H1 (cell line): Measurements from ENCODE around the gene HLA-F. TPM values are rescaled to one million over a fixed set of nuclear protein-coding genes. Genes with fewer than 3 reads are reported as not detected.

Source experiments
- CTCF ChIA-PET: fragments of 300-600 bp; sonication (Branson Sonifier 250); formaldehyde crosslinking; loops from one replicate; lab custom pipeline; 2021; ENCODE audit not compliant: partially characterized antibody; lab: Charles Lee
- POLR2A ChIA-PET: fragments of 300-600 bp; sonication (Branson Sonifier 250); formaldehyde crosslinking; loops from one replicate; lab custom pipeline; 2021; ENCODE audit warnings: inconsistent platforms; ENCODE audit not compliant: partially characterized antibody; lab: Charles Lee
- DNase-seq, 2 experiments: peaks; one replicate each; pipeline versions ENCODE4 v3.0.0 to v3.0.0-alpha.2; 2010 to 2022; ENCODE audit warnings: low spot score in 2 of 2, low read depth in 1 of 2, mixed read lengths in 1 of 2
- FAIRE-seq: peaks from 2 replicates; lab custom pipeline; 2011; peaks lifted over from hg19 to GRCh38; lab: Jason Lieb, UNC
- H2AFZ ChIP-seq: 2 replicates; pipeline ENCODE4 v1.8.1; 2012; ENCODE audit warnings: low read length, inconsistent platforms
- H2AK5ac ChIP-seq: 2 replicates; pipeline ENCODE4 v1.6.1; 2013; ENCODE audit warnings: low read depth, low read length
- H2BK120ac ChIP-seq: replicated peaks from 2 replicates; pipeline ENCODE3; 2013; ENCODE audit warnings: low read depth, low read length, inconsistent platforms
- H2BK12ac ChIP-seq: 2 replicates; pipeline ENCODE4 v1.6.1; 2013; ENCODE audit warnings: low read depth, low read length
- H2BK15ac ChIP-seq: 2 replicates; pipeline ENCODE4 v1.6.1; 2013; ENCODE audit warnings: low read length
- H2BK20ac ChIP-seq: 2 replicates; pipeline ENCODE4 v1.6.1; 2013; ENCODE audit warnings: low read length
- H2BK5ac ChIP-seq: 2 replicates; pipeline ENCODE4 v1.6.1; 2013; ENCODE audit warnings: low read depth, low read length
- H3K14ac ChIP-seq: 2 replicates; pipeline ENCODE4 v1.6.1; 2013; ENCODE audit warnings: inconsistent platforms; ENCODE audit not compliant: insufficient read length
- H3K18ac ChIP-seq: 2 replicates; pipeline ENCODE4 v1.6.1; 2013; ENCODE audit warnings: low read length; ENCODE audit errors: extremely low read depth
- H3K23ac ChIP-seq: 2 replicates; pipeline ENCODE4 v1.6.1; 2013; ENCODE audit warnings: inconsistent platforms; ENCODE audit not compliant: insufficient read length
- H3K23me2 ChIP-seq: 2 replicates; pipeline ENCODE4 v1.6.1; 2013; ENCODE audit warnings: low read depth, low read length
- H3K27ac ChIP-seq: 2 replicates; pipeline ENCODE4 v1.6.1; 2011; ENCODE audit warnings: low read depth, low read length, inconsistent platforms
- H3K27me3 ChIP-seq, 4 experiments: replicated peaks in 1 of 4; 1 replicate in 1 of 4; 2 replicates in 3 of 4; pipeline versions ENCODE4 v1.6.1 to v1.8.1; 2011 to 2013; ENCODE audit warnings: low read length in 3 of 4, mild to moderate bottlenecking in 3 of 4, inconsistent platforms in 2 of 4, mixed read lengths in 2 of 4, moderate library complexity in 1 of 4; ENCODE audit not compliant: control insufficient read depth in 3 of 4, insufficient read depth in 3 of 4; ENCODE audit errors: extremely low read depth in 1 of 4
- H3K36me3 ChIP-seq, 4 experiments: 2 replicates each; pipeline versions ENCODE4 v1.6.1 to v1.8.1; 2011 to 2013; ENCODE audit warnings: mild to moderate bottlenecking in 4 of 4, low read length in 3 of 4, moderate library complexity in 2 of 4, control low read depth in 1 of 4, inconsistent platforms in 1 of 4; ENCODE audit not compliant: insufficient read depth in 4 of 4, control insufficient read depth in 2 of 4
- H3K4ac ChIP-seq: replicated peaks from 2 replicates; pipeline ENCODE3; 2013; ENCODE audit warnings: low read length, low read depth, mixed read lengths, inconsistent platforms; ENCODE audit not compliant: insufficient read length
- H3K4me1 ChIP-seq, 4 experiments: replicated peaks in 1 of 4; 1 replicate in 1 of 4; 2 replicates in 3 of 4; pipeline versions ENCODE4 v1.6.1 to v1.8.1; 2011 to 2013; ENCODE audit warnings: low read length in 3 of 4, inconsistent platforms in 2 of 4, mixed read lengths in 1 of 4; ENCODE audit not compliant: insufficient read depth in 4 of 4, control insufficient read depth in 3 of 4
- H3K4me2 ChIP-seq, 2 experiments: 2 replicates each; pipeline versions ENCODE4 v1.6.1 to v1.8.1; 2011 to 2013; ENCODE audit warnings: low read depth in 2 of 2, low read length in 2 of 2, control low read depth in 1 of 2, inconsistent platforms in 1 of 2, mild to moderate bottlenecking in 1 of 2; ENCODE audit not compliant: insufficient read depth in 1 of 2
- H3K4me3 ChIP-seq, 4 experiments: fragments of 200-600, 300-600 bp in 1 of 4; sonication (generic), shearing (Covaris generic), sonication (Bioruptor Twin) in 1 of 4; 2 replicates each; pipeline versions ENCODE4 v1.5.1 to v1.8.1; 2011 to 2016; ENCODE audit warnings: low read length in 4 of 4, low read depth in 3 of 4, control low read depth in 2 of 4, inconsistent platforms in 2 of 4, mild to moderate bottlenecking in 2 of 4, mixed read lengths in 1 of 4, moderate library complexity in 1 of 4; ENCODE audit not compliant: insufficient read depth in 2 of 4; ENCODE audit errors: extremely low read depth in 1 of 4
- H3K56ac ChIP-seq: replicated peaks from 2 replicates; pipeline ENCODE3; 2013; ENCODE audit warnings: low read depth, mild to moderate bottlenecking, mixed read lengths, low read length, inconsistent platforms; ENCODE audit not compliant: insufficient read length
- H3K79me1 ChIP-seq: 2 replicates; pipeline ENCODE4 v1.6.1; 2013; ENCODE audit warnings: low read depth, low read length, control low read depth
- H3K79me2 ChIP-seq, 2 experiments: 2 replicates each; pipeline versions ENCODE4 v1.6.1 to v1.8.1; 2012 to 2013; ENCODE audit warnings: low read length in 2 of 2, mild to moderate bottlenecking in 2 of 2, inconsistent platforms in 1 of 2; ENCODE audit not compliant: insufficient read depth in 2 of 2, control insufficient read depth in 1 of 2
- H3K9ac ChIP-seq, 4 experiments: replicated peaks in 1 of 4; 1 replicate in 1 of 4; 2 replicates in 3 of 4; pipeline versions ENCODE4 v1.6.1 to v1.8.1; 2011 to 2013; ENCODE audit warnings: low read depth in 3 of 4, low read length in 3 of 4, control low read depth in 2 of 4, mild to moderate bottlenecking in 2 of 4, moderate library complexity in 2 of 4, inconsistent platforms in 1 of 4; ENCODE audit errors: extremely low read depth in 1 of 4
- H3K9me3 ChIP-seq, 2 experiments: 2 replicates each; pipeline versions ENCODE4 v1.6.1 to v1.8.1; 2012 to 2013; ENCODE audit warnings: mild to moderate bottlenecking in 2 of 2, moderate library complexity in 2 of 2, control low read depth in 1 of 2, inconsistent platforms in 1 of 2, low read depth in 1 of 2, low read length in 1 of 2, mixed read lengths in 1 of 2; ENCODE audit not compliant: insufficient read depth in 2 of 2
- H4K20me1 ChIP-seq, 2 experiments: replicated peaks in 1 of 2; 2 replicates each; pipeline versions ENCODE3 to v1.8.1; 2011 to 2013; ENCODE audit warnings: inconsistent platforms in 2 of 2, low read length in 2 of 2, mild to moderate bottlenecking in 1 of 2; ENCODE audit not compliant: insufficient read depth in 2 of 2, control insufficient read depth in 1 of 2
- H4K5ac ChIP-seq: 2 replicates; pipeline ENCODE4 v1.6.1; 2013; ENCODE audit warnings: low read length, low read depth, mixed read lengths, inconsistent platforms; ENCODE audit not compliant: insufficient read length
- H4K8ac ChIP-seq: 2 replicates; pipeline ENCODE4 v1.8.0; 2013; ENCODE audit warnings: mild to moderate bottlenecking, moderate library complexity, low read length, inconsistent platforms; ENCODE audit not compliant: insufficient read depth; ENCODE audit errors: extremely low read depth
- H4K91ac ChIP-seq: replicated peaks from 2 replicates; pipeline ENCODE3; 2013; ENCODE audit warnings: low read length, mixed read lengths, inconsistent platforms; ENCODE audit not compliant: insufficient read length
- CHD2 ChIP-seq: IDR thresholded peaks from 2 replicates; pipeline ENCODE4 v1.6.1; 2012; ENCODE audit warnings: low read length, improper control_type of control experiment
- CREB1 ChIP-seq: IDR thresholded peaks from 2 replicates; pipeline ENCODE4 v1.6.1; 2012; ENCODE audit warnings: inconsistent platforms
- CTBP2 ChIP-seq: IDR thresholded peaks from 2 replicates; pipeline ENCODE4 v1.7.0; 2011; ENCODE audit warnings: borderline replicate concordance, mild to moderate bottlenecking, moderate library complexity, mixed read lengths, low read length; ENCODE audit not compliant: insufficient read depth, insufficient read length
- GTF2F1 ChIP-seq: IDR thresholded peaks from 2 replicates; pipeline ENCODE4 v1.6.1; 2012; ENCODE audit warnings: low read depth, low read length, improper control_type of control experiment, borderline replicate concordance
- KDM4A ChIP-seq: IDR thresholded peaks from one replicate; pipeline ENCODE4 v1.7.1; 2012; ENCODE audit warnings: low read depth, mild to moderate bottlenecking, moderate library complexity, low read length, inconsistent platforms; ENCODE audit not compliant: severe bottlenecking
- NRF1 ChIP-seq: IDR thresholded peaks from 2 replicates; pipeline ENCODE4 v1.6.1; 2011; ENCODE audit warnings: mild to moderate bottlenecking, low read depth, low read length, improper control_type of control experiment
- POLR2AphosphoS5 ChIP-seq: IDR thresholded peaks from 2 replicates; pipeline ENCODE4 v1.6.1; 2011; ENCODE audit warnings: low read depth, low read length
- RXRA ChIP-seq: IDR thresholded peaks from 2 replicates; pipeline ENCODE4 v1.6.1; 2011; ENCODE audit warnings: low read depth, mild to moderate bottlenecking, low read length, moderate library complexity; ENCODE audit not compliant: insufficient read depth
- SRF ChIP-seq: IDR thresholded peaks from 2 replicates; pipeline ENCODE4 v1.6.1; 2011; ENCODE audit warnings: mild to moderate bottlenecking, low read depth, low read length, moderate library complexity
- TBP ChIP-seq: IDR thresholded peaks from 2 replicates; pipeline ENCODE4 v1.6.1; 2011; ENCODE audit warnings: low read depth, low read length, improper control_type of control experiment
- WGBS, 2 experiments: shearing (Covaris generic) in 1 of 2; methylation state at CpG; one replicate each; pipeline versions ENCODE4 v1.1.6 to v1.1.7; 2013 to 2015; ENCODE audit warnings: low lambda C conversion rate in 2 of 2, mixed read lengths in 2 of 2, inconsistent platforms in 1 of 2, low coverage in 1 of 2, missing lambda C conversion rate in 1 of 2; ENCODE audit not compliant: insufficient replicate concordance in 2 of 2, insufficient coverage in 1 of 2, insufficient read length in 1 of 2; ENCODE audit errors: extremely low coverage in 1 of 2, missing lambda C conversion rate in 1 of 2; 5-methylcytosine and 5-hydroxymethylcytosine counted together
- polyA plus RNA-seq, 7 experiments: library from polyadenylated mRNA; depleted of rRNA in 3 of 7; stranded (reverse) in 5 of 7; unstranded in 2 of 7; fragments of >200 nt in 5 of 7; fragments of 200-250 nt in 2 of 7; gene quantifications; 1 replicate in 5 of 7; 2 replicates in 1 of 7; 4 replicates in 1 of 7; pipeline versions ENCODE4 v1.2.1 to v1.2.3, GENCODE V29; 2011 to 2013; ENCODE audit warnings: missing spikeins in 2 of 7, mixed read lengths in 2 of 7
- total RNA-seq: library from RNA; stranded (reverse); fragmentation: NEBNext Ultra II Directional; extraction: Animal tissue kit (Norgen Biotek cat#: 25700); gene quantifications from 2 replicates; pipeline ENCODE4 v1.2.1, GENCODE V29; 2021
- TF ChIP-seq, protein P1 (sequence below): IDR thresholded peaks from 2 replicates; pipeline ENCODE4 v1.6.1; 2011; ENCODE audit warnings: low read depth, mild to moderate bottlenecking, low read length; ENCODE audit not compliant: insufficient read depth
- TF ChIP-seq, protein P2 (sequence below): IDR thresholded peaks from 2 replicates; pipeline ENCODE4 v1.6.1; 2012; ENCODE audit warnings: low read length, inconsistent platforms

Gene HLA-F
- total and polyA plus RNA-seq, 2 of the 8 experiments (the other 6 are each of a cell fraction or from before 2014, with no cell fraction given), result 9.6 to 11.7 TPM

DNA sequence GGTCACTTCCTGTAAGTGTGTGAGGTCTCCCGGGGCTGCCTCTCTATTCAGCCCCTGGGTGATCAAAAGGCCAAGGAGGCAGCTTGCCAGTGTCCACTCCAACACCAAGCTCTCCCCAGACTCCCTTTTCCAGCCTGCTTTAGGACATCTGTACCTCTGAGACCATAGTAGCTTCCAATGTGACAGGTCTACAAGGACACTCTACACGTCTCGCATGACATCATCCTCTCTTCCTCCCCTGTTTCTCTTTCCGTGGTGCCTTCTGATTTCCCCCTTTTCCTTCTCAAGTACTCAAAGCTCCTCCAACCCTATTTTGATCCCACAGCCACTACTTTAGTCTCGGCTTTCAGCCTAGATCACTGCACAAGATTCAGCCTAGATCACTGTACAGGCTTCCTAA lies 26.4 kb downstream of the HLA-F start:
- Histone ChIP-seq H3K36me3 (no peaks in the 10 kb centered on the region), H3K56ac (no peak overlapping the region), H3K79me2 (no peaks in the 10 kb centered on the region), H2BK120ac (no peak overlapping the region), H3K18ac (no peak overlapping the region), H3K4me2 (peak overlapping the region; percentile 51 to 74; a peak in 3 of 4 replicates), H4K8ac (no peak overlapping the region), H3K9ac (no peak overlapping the region), H3K23ac (no peak overlapping the region), H3K27me3 (peaks cover 11 to 52% (median 43%) of the 10 kb centered on the region in 4 experiments), H4K5ac (no peak overlapping the region), H3K4me3 (peak overlapping the region in 3 of 4 experiments; percentile 61 to 76 (median 66); a peak in 4 of 8 replicates), H2AK5ac (no peak overlapping the region), H4K20me1 (peaks cover 0 to 6% of the 10 kb centered on the region in 2 experiments), H3K4ac (no peak overlapping the region), H3K79me1 (peaks cover 4% of the 10 kb centered on the region; the same call in 1 of the 2 replicates), H3K23me2 (peaks cover 21% of the 10 kb centered on the region), H4K91ac (no peak overlapping the region), H2BK5ac (no peak overlapping the region), H2AFZ (no peak overlapping the region), H2BK15ac (no peak overlapping the region), H2BK12ac (peak overlapping the region; percentile 13; the same call in 1 of the 2 replicates), H3K4me1 (peaks cover 0 to 15% (median 5%) of the 10 kb centered on the region in 4 experiments; a peak in 4 of 7 replicates), H2BK20ac (no peak overlapping the region), H3K27ac (no peak overlapping the region), H3K14ac (no peak overlapping the region), H3K9me3 (no peaks in the 10 kb centered on the region)
- no peak for DNase-seq
- 60% methylated on average over 5 of the region's 5 CpGs; no CpG with 5 or more reads in 1 of the 2 experiments for WGBS, 2 experiments
- ChIA-PET CTCF (interaction anchor here (1.0 to 8.6 kb wide), 11 partner anchors 8 to 101 kb away, joined by 3 to 88 read pairs (median 8); no protein-coding TSS in a partner anchor), POLR2A (interaction anchor here (1.4 to 3.5 kb wide), 5 partner anchors 8 to 310 kb away, joined by 4 to 15 read pairs (median 7); no protein-coding TSS in a partner anchor)
- FAIRE-seq, result no peak
- TF ChIP-seq POLR2AphosphoS5 (no peak), CREB1 (no peak), SRF (no peak), KDM4A (no peak), CHD2 (no peak), TBP (no peak), NRF1 (no peak), CTBP2 (no peak), GTF2F1 (no peak), RXRA (no peak)
- TF ChIP-seq, protein P1, sequence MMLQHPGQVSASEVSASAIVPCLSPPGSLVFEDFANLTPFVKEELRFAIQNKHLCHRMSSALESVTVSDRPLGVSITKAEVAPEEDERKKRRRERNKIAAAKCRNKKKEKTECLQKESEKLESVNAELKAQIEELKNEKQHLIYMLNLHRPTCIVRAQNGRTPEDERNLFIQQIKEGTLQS, result no peak
- TF ChIP-seq, protein P2, sequence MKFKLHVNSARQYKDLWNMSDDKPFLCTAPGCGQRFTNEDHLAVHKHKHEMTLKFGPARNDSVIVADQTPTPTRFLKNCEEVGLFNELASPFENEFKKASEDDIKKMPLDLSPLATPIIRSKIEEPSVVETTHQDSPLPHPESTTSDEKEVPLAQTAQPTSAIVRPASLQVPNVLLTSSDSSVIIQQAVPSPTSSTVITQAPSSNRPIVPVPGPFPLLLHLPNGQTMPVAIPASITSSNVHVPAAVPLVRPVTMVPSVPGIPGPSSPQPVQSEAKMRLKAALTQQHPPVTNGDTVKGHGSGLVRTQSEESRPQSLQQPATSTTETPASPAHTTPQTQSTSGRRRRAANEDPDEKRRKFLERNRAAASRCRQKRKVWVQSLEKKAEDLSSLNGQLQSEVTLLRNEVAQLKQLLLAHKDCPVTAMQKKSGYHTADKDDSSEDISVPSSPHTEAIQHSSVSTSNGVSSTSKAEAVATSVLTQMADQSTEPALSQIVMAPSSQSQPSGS, result no peak
